Measurements from ENCODE around the gene LPP.
A peak's percentile ranks its signal among the peaks of the same experiment; 100 is the strongest.

LPP gene

DNA sequence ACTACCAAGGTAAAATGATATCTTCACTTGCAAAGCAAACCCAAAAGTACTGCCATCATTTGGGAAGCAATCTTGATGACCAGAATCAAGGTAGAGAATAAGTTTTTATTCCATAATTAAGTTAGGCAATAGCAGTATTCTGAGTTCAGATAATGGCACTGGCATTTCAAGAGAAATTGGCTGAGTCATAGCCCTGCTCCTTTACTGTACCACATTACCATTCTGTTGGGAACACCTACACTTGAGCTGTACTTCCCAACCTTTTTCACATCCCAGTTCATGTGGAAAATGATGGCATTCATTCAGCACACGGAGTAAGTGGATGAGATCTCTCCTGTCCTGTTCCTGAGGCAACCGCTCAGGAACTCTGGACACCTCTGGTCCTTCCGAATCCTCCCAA lies 706.2 kb downstream of the LPP start:
- Histone ChIP-seq H3K27me3 (ENCODE audit: insufficient read depth, poor library complexity, severe bottlenecking) (no peaks in the 10 kb centered on the region), H3K4me3 (ENCODE audit: severe bottlenecking) (no peak overlapping the region), H3K4me1 (ENCODE audit: insufficient read depth, poor library complexity, severe bottlenecking) (peaks cover 11% of the 10 kb centered on the region), H3K36me3 (ENCODE audit: low read depth) (no peaks in the 10 kb centered on the region), H3K27ac (ENCODE audit: poor library complexity, severe bottlenecking) (no peak overlapping the region), H3K9me3 (ENCODE audit: severe bottlenecking) (peaks cover 2% of the 10 kb centered on the region)
- no peak for DNase-seq (ENCODE audit: low spot score)
- TF ChIP-seq, protein P1, sequence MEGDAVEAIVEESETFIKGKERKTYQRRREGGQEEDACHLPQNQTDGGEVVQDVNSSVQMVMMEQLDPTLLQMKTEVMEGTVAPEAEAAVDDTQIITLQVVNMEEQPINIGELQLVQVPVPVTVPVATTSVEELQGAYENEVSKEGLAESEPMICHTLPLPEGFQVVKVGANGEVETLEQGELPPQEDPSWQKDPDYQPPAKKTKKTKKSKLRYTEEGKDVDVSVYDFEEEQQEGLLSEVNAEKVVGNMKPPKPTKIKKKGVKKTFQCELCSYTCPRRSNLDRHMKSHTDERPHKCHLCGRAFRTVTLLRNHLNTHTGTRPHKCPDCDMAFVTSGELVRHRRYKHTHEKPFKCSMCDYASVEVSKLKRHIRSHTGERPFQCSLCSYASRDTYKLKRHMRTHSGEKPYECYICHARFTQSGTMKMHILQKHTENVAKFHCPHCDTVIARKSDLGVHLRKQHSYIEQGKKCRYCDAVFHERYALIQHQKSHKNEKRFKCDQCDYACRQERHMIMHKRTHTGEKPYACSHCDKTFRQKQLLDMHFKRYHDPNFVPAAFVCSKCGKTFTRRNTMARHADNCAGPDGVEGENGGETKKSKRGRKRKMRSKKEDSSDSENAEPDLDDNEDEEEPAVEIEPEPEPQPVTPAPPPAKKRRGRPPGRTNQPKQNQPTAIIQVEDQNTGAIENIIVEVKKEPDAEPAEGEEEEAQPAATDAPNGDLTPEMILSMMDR (IDR thresholded peaks at IDR 0.05; ENCODE audit: poor library complexity, severe bottlenecking), result no peak
- 0 out of 3 replicates have a peak, but pooled peaks have one; percentile 46 for ATAC-seq (ENCODE audit: low read depth)

DNA sequence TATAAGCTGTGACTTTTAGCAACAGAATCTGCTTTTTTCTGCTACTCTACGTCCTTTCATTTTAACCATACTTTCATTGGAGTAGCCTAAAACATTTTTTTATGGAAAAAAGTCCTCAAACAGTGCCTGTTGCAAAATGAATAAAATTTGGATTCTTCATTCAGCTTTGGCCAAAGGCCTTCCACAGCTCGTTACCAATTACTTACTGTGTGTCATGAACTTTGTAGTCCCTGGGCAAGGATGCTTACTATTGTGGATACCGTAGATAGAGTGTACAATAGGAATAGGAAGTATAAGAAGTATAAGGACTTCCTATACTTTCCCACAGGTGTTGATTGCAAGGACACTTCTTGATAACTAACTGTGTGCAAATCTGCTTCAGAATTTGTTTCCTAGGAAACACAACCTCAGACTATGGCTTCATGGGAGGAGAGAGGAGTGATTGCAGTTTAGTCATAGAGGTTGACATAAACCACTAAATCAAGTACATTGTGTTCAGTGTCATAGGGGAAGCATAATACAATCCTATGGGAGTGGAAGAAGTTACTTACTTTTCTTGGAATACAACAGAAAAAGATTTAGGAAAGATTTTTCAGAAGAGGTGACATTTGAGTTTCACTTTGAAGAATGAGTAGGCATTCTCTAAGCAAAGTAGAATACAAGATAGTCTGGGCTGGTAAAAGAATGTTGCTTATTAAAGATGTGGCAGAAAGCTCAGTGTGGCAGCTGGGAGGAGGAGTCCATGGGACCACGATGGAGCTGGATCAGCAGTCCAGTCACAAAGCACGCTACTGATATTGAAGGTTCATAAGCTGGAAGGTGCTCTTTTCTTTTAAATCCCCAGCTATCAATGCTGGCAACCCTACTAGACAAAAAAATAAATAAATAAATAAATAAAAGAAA lies 708.1 kb downstream of the LPP start:
- no peaks in the 10 kb centered on the region for H3K9me3 ChIP-seq (ENCODE audit: severe bottlenecking)
- TF ChIP-seq, protein P1 (IDR thresholded peaks at IDR 0.05; ENCODE audit: poor library complexity, severe bottlenecking), result no peak
- 0 out of 3 replicates have a peak, but pooled peaks have one; percentile 38 for ATAC-seq (ENCODE audit: low read depth)
- no peak for DNase-seq (ENCODE audit: low spot score)
- H3K36me3 ChIP-seq (ENCODE audit: low read depth), result peaks cover 6% of the 10 kb centered on the region; the same call in 1 of the 2 replicates
- no peak overlapping the region for H3K27ac ChIP-seq (ENCODE audit: poor library complexity, severe bottlenecking)
- no peak overlapping the region for H3K4me3 ChIP-seq (ENCODE audit: severe bottlenecking)
- no peaks in the 10 kb centered on the region for H3K27me3 ChIP-seq (ENCODE audit: insufficient read depth, poor library complexity, severe bottlenecking)
- peaks cover 9% of the 10 kb centered on the region for H3K4me1 ChIP-seq (ENCODE audit: insufficient read depth, poor library complexity, severe bottlenecking)

DNA sequence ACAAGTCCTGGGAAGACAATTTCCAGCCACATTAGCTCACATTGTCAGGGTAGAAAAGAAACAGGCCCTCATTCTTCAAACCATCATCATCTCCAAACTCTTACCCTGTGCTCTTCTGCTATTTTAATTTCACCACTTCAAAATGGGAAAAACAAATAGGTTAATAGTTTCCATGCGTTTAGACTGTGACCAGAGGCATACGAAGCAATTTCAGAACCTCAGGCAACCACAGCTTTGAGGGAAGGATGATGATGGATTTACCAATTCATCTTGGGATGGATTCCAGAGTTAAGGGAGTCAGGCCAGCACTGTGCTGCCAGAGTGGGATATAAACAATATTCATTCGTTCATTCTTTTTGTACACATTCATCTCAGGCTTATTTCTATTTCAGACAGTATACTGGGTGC lies 710.0 kb downstream of the LPP start:
- H3K27me3 ChIP-seq (ENCODE audit: insufficient read depth, poor library complexity, severe bottlenecking), result no peaks in the 10 kb centered on the region
- TF ChIP-seq, protein P1 (IDR thresholded peaks at IDR 0.05; ENCODE audit: poor library complexity, severe bottlenecking), result no peak
- no peak for DNase-seq (ENCODE audit: low spot score)
- H3K27ac ChIP-seq (ENCODE audit: poor library complexity, severe bottlenecking), result no peak overlapping the region
- H3K4me1 ChIP-seq (ENCODE audit: insufficient read depth, poor library complexity, severe bottlenecking), result peaks cover 9% of the 10 kb centered on the region
- H3K4me3 ChIP-seq (ENCODE audit: severe bottlenecking), result no peak overlapping the region
- peaks cover 6% of the 10 kb centered on the region; the same call in 1 of the 2 replicates for H3K36me3 ChIP-seq (ENCODE audit: low read depth)
- no peaks in the 10 kb centered on the region for H3K9me3 ChIP-seq (ENCODE audit: severe bottlenecking)
- no peak for ATAC-seq (ENCODE audit: low read depth)

DNA sequence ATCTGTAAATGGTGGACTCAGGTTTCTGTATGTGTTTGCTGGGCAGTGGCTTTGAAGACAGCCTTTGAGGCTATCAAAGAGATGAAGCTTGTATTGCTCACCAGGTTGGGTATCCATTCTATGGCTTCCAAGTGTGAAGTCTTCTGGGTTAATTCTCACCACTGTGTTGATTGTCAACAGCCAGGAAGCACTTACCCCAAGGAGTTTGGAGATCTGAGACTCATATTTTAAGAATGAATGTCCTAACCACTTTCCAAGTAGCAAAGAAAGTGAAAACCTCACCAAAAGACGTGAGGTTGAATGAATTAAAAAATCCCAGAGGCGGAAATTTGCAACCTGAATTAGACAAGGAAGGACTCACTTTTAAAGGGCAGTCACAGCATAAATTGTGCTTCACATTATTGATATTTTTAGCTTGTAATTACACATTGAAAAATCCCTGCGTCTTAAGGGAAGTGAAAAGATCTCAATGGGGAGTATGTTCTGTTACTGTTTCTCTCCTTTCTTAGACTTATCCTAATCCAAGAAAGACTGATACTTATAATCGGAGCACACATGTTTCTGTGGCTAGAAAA lies 713.8 kb downstream of the LPP start:
- TF ChIP-seq, protein P1 (IDR thresholded peaks at IDR 0.05; ENCODE audit: poor library complexity, severe bottlenecking), result no peak
- ATAC-seq (ENCODE audit: low read depth) (no peak), DNase-seq (ENCODE audit: low spot score) (no peak)
- Histone ChIP-seq H3K4me1 (ENCODE audit: insufficient read depth, poor library complexity, severe bottlenecking) (no peaks in the 10 kb centered on the region), H3K36me3 (ENCODE audit: low read depth) (peaks cover 6% of the 10 kb centered on the region), H3K4me3 (ENCODE audit: severe bottlenecking) (no peak overlapping the region), H3K27ac (ENCODE audit: poor library complexity, severe bottlenecking) (no peak overlapping the region), H3K9me3 (ENCODE audit: severe bottlenecking) (no peaks in the 10 kb centered on the region), H3K27me3 (ENCODE audit: insufficient read depth, poor library complexity, severe bottlenecking) (no peaks in the 10 kb centered on the region)
